H1 (cell line): ENCODE measurements around the gene HES3. TPM values are rescaled to one million over a fixed set of nuclear protein-coding genes. Genes with fewer than 3 reads are reported as not detected.
A peak's percentile ranks its signal among the peaks of the same experiment; 100 is the strongest.

Experiments
- KDM1A ChIP-seq: fragments of 200-600, 300-600 bp; sonication (generic); IDR thresholded peaks from 2 replicates; pipeline ENCODE4 v1.7.1; 2016; ENCODE audit warnings: mild to moderate bottlenecking, low read length, borderline replicate concordance
- PHF8 ChIP-seq: fragments of 200-600 bp; sonication (generic); conservative IDR thresholded peaks from 2 replicates; pipeline ENCODE4 v1.7.1; 2012; ENCODE audit warnings: low read depth, mild to moderate bottlenecking, inconsistent platforms, low read length, moderate library complexity
- POLR2A ChIP-seq, 2 experiments: IDR thresholded peaks; 1 replicate in 1 of 2; 2 replicates in 1 of 2; pipeline ENCODE4 v1.6.1; 2011; ENCODE audit warnings: low read depth in 2 of 2, low read length in 2 of 2, mild to moderate bottlenecking in 2 of 2; ENCODE audit errors: control extremely low read depth in 1 of 2
- RBBP5 ChIP-seq: IDR thresholded peaks from 2 replicates; pipeline ENCODE4 v1.7.1; 2012; ENCODE audit warnings: low read depth, mild to moderate bottlenecking, inconsistent platforms, low read length, moderate library complexity, borderline replicate concordance
- RXRA ChIP-seq: IDR thresholded peaks from 2 replicates; pipeline ENCODE4 v1.6.1; 2011; ENCODE audit warnings: low read depth, mild to moderate bottlenecking, low read length, moderate library complexity; ENCODE audit not compliant: insufficient read depth
- SAP30 ChIP-seq: fragments of 300-600 bp; sonication (generic); IDR thresholded peaks from 2 replicates; pipeline ENCODE4 v1.7.1; 2012; ENCODE audit warnings: low read length, moderate library complexity, mild to moderate bottlenecking, inconsistent platforms; ENCODE audit not compliant: insufficient read depth, insufficient replicate concordance
- TBP ChIP-seq: IDR thresholded peaks from 2 replicates; pipeline ENCODE4 v1.6.1; 2011; ENCODE audit warnings: low read depth, low read length, improper control_type of control experiment
- YY1 ChIP-seq: IDR thresholded peaks from 2 replicates; pipeline ENCODE4 v1.6.1; 2011; ENCODE audit warnings: low read depth, mild to moderate bottlenecking, low read length
- ZNF274 ChIP-seq: IDR thresholded peaks from 2 replicates; pipeline ENCODE4 v1.7.0; 2012; ENCODE audit warnings: low read length, borderline replicate concordance; ENCODE audit errors: extremely low read depth
- polyA plus RNA-seq, 7 experiments: library from polyadenylated mRNA; depleted of rRNA in 3 of 7; stranded (reverse) in 5 of 7; unstranded in 2 of 7; fragments of >200 nt in 5 of 7; fragments of 200-250 nt in 2 of 7; gene quantifications; 1 replicate in 5 of 7; 2 replicates in 1 of 7; 4 replicates in 1 of 7; pipeline versions ENCODE4 v1.2.1 to v1.2.3, GENCODE V29; 2011 to 2013; ENCODE audit warnings: missing spikeins in 2 of 7, mixed read lengths in 2 of 7
- total RNA-seq: library from RNA; stranded (reverse); fragmentation: NEBNext Ultra II Directional; extraction: Animal tissue kit (Norgen Biotek cat#: 25700); gene quantifications from 2 replicates; pipeline ENCODE4 v1.2.1, GENCODE V29; 2021
- TF ChIP-seq, protein P1 (sequence below): fragments of 300-600 bp; sonication (generic); IDR thresholded peaks from 2 replicates; pipeline ENCODE4 v1.7.1; 2012; ENCODE audit warnings: low read length, moderate library complexity, mild to moderate bottlenecking, inconsistent platforms; ENCODE audit not compliant: insufficient replicate concordance

HES3 gene
- total and polyA plus RNA-seq, 2 of the 8 experiments (the other 6 are each of a cell fraction or from before 2014, with no cell fraction given): 38.8 to 54.3 TPM

DNA sequence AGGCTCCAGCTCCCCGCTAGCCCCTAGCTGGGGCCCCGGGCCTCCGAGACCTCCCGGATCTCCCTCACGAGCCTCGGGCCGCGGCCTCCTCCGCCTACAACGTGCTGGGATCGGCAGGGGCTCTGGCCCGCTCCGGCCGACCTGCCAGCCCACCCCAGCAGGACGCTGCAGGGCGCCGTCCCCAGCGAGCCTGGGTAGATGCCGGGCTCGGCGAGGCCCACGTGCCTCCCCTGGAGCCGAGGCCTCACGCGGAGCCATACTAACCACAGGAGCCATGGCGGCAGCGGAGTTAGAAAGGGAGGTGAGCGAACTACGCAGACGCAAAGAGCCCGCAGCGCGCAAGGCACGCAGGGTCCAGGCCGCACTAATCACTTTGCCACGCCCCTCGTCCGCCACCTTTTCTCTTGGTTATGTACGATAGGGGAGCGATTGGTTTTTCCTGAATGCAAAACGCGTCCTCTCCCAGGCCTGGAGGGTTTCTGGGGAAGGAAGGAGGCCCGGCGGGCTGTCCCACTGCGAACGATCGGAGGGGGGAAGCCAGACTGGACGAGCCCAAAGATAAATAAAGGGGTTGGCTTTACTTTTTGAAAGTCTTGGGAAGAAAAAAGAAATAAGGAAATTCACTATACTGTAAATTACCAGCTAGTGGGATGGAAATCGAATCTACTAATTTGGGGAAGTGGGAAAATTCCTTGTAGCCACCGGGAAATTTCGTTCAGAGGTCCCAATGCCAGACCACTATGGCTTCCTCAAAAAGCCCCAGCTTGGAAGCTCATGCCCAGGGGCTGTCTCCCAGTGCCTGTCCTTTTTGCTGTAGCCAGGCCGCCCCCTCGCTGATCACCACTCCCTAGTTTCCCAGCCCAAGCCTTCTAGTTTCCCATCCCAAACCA is 44.4 kb upstream of the HES3 start, which contains the start of gene RPL22 (continued):
- TF ChIP-seq, protein P1, sequence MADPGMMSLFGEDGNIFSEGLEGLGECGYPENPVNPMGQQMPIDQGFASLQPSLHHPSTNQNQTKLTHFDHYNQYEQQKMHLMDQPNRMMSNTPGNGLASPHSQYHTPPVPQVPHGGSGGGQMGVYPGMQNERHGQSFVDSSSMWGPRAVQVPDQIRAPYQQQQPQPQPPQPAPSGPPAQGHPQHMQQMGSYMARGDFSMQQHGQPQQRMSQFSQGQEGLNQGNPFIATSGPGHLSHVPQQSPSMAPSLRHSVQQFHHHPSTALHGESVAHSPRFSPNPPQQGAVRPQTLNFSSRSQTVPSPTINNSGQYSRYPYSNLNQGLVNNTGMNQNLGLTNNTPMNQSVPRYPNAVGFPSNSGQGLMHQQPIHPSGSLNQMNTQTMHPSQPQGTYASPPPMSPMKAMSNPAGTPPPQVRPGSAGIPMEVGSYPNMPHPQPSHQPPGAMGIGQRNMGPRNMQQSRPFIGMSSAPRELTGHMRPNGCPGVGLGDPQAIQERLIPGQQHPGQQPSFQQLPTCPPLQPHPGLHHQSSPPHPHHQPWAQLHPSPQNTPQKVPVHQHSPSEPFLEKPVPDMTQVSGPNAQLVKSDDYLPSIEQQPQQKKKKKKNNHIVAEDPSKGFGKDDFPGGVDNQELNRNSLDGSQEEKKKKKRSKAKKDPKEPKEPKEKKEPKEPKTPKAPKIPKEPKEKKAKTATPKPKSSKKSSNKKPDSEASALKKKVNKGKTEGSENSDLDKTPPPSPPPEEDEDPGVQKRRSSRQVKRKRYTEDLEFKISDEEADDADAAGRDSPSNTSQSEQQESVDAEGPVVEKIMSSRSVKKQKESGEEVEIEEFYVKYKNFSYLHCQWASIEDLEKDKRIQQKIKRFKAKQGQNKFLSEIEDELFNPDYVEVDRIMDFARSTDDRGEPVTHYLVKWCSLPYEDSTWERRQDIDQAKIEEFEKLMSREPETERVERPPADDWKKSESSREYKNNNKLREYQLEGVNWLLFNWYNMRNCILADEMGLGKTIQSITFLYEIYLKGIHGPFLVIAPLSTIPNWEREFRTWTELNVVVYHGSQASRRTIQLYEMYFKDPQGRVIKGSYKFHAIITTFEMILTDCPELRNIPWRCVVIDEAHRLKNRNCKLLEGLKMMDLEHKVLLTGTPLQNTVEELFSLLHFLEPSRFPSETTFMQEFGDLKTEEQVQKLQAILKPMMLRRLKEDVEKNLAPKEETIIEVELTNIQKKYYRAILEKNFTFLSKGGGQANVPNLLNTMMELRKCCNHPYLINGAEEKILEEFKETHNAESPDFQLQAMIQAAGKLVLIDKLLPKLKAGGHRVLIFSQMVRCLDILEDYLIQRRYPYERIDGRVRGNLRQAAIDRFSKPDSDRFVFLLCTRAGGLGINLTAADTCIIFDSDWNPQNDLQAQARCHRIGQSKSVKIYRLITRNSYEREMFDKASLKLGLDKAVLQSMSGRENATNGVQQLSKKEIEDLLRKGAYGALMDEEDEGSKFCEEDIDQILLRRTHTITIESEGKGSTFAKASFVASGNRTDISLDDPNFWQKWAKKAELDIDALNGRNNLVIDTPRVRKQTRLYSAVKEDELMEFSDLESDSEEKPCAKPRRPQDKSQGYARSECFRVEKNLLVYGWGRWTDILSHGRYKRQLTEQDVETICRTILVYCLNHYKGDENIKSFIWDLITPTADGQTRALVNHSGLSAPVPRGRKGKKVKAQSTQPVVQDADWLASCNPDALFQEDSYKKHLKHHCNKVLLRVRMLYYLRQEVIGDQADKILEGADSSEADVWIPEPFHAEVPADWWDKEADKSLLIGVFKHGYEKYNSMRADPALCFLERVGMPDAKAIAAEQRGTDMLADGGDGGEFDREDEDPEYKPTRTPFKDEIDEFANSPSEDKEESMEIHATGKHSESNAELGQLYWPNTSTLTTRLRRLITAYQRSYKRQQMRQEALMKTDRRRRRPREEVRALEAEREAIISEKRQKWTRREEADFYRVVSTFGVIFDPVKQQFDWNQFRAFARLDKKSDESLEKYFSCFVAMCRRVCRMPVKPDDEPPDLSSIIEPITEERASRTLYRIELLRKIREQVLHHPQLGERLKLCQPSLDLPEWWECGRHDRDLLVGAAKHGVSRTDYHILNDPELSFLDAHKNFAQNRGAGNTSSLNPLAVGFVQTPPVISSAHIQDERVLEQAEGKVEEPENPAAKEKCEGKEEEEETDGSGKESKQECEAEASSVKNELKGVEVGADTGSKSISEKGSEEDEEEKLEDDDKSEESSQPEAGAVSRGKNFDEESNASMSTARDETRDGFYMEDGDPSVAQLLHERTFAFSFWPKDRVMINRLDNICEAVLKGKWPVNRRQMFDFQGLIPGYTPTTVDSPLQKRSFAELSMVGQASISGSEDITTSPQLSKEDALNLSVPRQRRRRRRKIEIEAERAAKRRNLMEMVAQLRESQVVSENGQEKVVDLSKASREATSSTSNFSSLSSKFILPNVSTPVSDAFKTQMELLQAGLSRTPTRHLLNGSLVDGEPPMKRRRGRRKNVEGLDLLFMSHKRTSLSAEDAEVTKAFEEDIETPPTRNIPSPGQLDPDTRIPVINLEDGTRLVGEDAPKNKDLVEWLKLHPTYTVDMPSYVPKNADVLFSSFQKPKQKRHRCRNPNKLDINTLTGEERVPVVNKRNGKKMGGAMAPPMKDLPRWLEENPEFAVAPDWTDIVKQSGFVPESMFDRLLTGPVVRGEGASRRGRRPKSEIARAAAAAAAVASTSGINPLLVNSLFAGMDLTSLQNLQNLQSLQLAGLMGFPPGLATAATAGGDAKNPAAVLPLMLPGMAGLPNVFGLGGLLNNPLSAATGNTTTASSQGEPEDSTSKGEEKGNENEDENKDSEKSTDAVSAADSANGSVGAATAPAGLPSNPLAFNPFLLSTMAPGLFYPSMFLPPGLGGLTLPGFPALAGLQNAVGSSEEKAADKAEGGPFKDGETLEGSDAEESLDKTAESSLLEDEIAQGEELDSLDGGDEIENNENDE: no peak
- TF ChIP-seq ZNF274 (no peak), YY1 (peak; percentile 89), TBP (peak; percentile 93), KDM1A (no peak), RXRA (no peak), POLR2A (IDR thresholded peaks at IDR 0.05; ENCODE audit: control extremely low read depth in 1 of 2, low read depth in 2 of 2, low read length in 2 of 2) (peak; percentile 44 to 89), PHF8 (peak; percentile 90), RBBP5 (no peak), SAP30 (no peak)
